HEK293T (cell line): ENCODE results near the gene ULK1.
"Not testable (repeated sequence)": the region's sequence is repeated elsewhere in the genome, so short reads cannot be mapped to it uniquely, and the experiment has no call there.

ENCODE experiments used
- CTBP1 ChIP-seq: fragments of 450-650 bp; IDR thresholded peaks from 2 replicates; pipeline ENCODE4 v1.6.1; 2016; ENCODE audit warnings: borderline replicate concordance
- ELF4 ChIP-seq: fragments of 450-650 bp; IDR thresholded peaks from 2 replicates; pipeline ENCODE4 v1.6.1; 2017; ENCODE audit warnings: antibody characterized with exemption
- FOXM1 ChIP-seq: fragments of 450-650 bp; IDR thresholded peaks from 2 replicates; pipeline ENCODE4 v1.6.1; 2017; ENCODE audit warnings: mild to moderate bottlenecking, borderline replicate concordance

DNA sequence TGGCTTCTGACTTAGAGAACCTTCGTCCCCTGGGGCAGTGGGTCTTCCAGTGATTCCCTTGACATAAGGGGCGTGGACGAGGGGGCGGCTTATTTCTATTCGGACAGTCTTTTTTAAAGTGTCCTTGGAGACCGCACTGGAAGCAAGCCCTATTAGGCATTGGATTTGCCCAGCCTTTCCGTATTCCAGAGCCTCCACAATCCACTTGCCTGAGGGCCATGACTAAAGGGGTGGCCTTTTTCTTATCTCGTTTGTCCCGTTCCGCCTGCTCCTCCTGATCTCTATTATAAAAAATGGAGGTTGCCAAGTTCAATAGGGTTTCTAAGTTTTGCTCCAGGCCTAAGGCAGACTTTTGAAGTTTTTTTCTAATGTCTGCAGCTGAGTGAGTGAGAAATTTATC lies 17.2 kb upstream of the ULK1 start:
- TF ChIP-seq ELF4, CTBP1, FOXM1: not testable (repeated sequence)
